HTERT RPE-1 (cell line): ENCODE measurements around the gene CYSLTR1.
"Not testable (repeated sequence)": the region's sequence is repeated elsewhere in the genome, so short reads cannot be mapped to it uniquely, and the experiment has no call there.

ENCODE experiments used
- in situ Hi-C: fragments of 300-500 bp; cut with MboI; formaldehyde crosslinking; loops from 4 replicates; pipeline ENCODE4 v1.14.3; 2020; ENCODE audit warnings: low sequenced_read_pairs

The CYSLTR1 gene

GRCh38 chrX:78226047-78226446 lies 101.4 kb downstream of the CYSLTR1 start:
- in situ Hi-C loops: not testable (repeated sequence)
